Left lung (tissue), 10 donors: Measurements from ENCODE around the gene ATP10A. TPM values are rescaled to one million over a fixed set of nuclear protein-coding genes. Genes with fewer than 3 reads are reported as not detected.

ENCODE experiments used
- ATAC-seq: fragments of 200-7000 bp; cut with Tn5 transposase; one replicate; pipeline ENCODE4 v1.9.1; 2020; ENCODE audit warnings: moderate library complexity
- DNase-seq, 4 donors: peaks; one replicate each; pipeline ENCODE4 v3.0.0-alpha.2; 2013 to 2020
- H3K27ac ChIP-seq, 2 donors: fragments of 200-600 bp; sonication (generic) in 1 of 2; one replicate each; pipeline versions ENCODE4 v1.5.0 to v1.8.0; 2020 to 2021
- H3K27me3 ChIP-seq, 2 donors: fragments of 200-600 bp; sonication (generic) in 1 of 2; one replicate each; pipeline versions ENCODE4 v1.5.0 to v1.8.0; 2020 to 2021
- H3K36me3 ChIP-seq, 2 donors: fragments of 200-600 bp; sonication (generic) in 1 of 2; one replicate each; pipeline versions ENCODE4 v1.5.0 to v1.8.0; 2020 to 2021
- H3K4me1 ChIP-seq, 2 donors: fragments of 200-600 bp; one replicate each; pipeline ENCODE4 v1.8.0; 2021
- H3K4me3 ChIP-seq, 2 donors: fragments of 200-600 bp; sonication (generic) in 1 of 2; one replicate each; pipeline versions ENCODE4 v1.5.0 to v1.8.0; 2020 to 2021; ENCODE audit warnings: mild to moderate bottlenecking in 1 of 2
- H3K9me3 ChIP-seq, 2 donors: fragments of 200-600 bp; sonication (generic) in 1 of 2; one replicate each; pipeline versions ENCODE4 v1.5.0 to v1.8.0; 2020 to 2021
- CTCF ChIP-seq, 2 donors: fragments of 200-600 bp; sonication (generic) in 1 of 2; IDR thresholded peaks; one replicate each; pipeline versions ENCODE4 v1.5.0 to v1.8.0; 2021; ENCODE audit warnings: antibody characterized with exemption in 2 of 2
- intact Hi-C, 2 donors: fragments of 100-400 bp; cut with DNase I; formaldehyde crosslinking; loops; one replicate each; pipeline versions ENCODE4 v1.11.2 to v1.14.2; 2022
- polyA plus RNA-seq, 6 donors: library from polyadenylated mRNA; unstranded; fragments of 120-200 nt; gene quantifications; one replicate each; pipeline ENCODE4 v1.2.1, GENCODE V29; 2013; ENCODE audit not compliant: insufficient read length in 6 of 6
- total RNA-seq, 2 donors: library from RNA; stranded (reverse); fragmentation: NEBNext Ultra II Directional; extraction: Animal tissue kit (Norgen Biotek cat#: 25700); gene quantifications; one replicate each; pipeline ENCODE4 v1.2.1, GENCODE V29; 2021
- donor health status: DM: no; HTN: yes; CAD: no.
- donor health status: DM: no; HTN: no; CAD: no.

Gene ATP10A
- total and polyA plus RNA-seq, 8 donors, result 0.70 to 46.1 (median 0.87) TPM

GRCh38 chr15:25734680-25735355 is 128.3 kb downstream of the ATP10A start:
- Histone ChIP-seq H3K36me3 (no peaks in the 10 kb centered on the region), H3K9me3 (no peaks in the 10 kb centered on the region), H3K4me3 (no peak overlapping the region), H3K27me3 (no peaks in the 10 kb centered on the region), H3K4me1 (no peaks in the 10 kb centered on the region), H3K27ac (no peak overlapping the region)
- intact Hi-C loops, result no loop called here
- ATAC-seq, result no peak
- TF ChIP-seq CTCF (IDR thresholded peaks at IDR 0.05), result no peak
- no peak for DNase-seq

DNA sequence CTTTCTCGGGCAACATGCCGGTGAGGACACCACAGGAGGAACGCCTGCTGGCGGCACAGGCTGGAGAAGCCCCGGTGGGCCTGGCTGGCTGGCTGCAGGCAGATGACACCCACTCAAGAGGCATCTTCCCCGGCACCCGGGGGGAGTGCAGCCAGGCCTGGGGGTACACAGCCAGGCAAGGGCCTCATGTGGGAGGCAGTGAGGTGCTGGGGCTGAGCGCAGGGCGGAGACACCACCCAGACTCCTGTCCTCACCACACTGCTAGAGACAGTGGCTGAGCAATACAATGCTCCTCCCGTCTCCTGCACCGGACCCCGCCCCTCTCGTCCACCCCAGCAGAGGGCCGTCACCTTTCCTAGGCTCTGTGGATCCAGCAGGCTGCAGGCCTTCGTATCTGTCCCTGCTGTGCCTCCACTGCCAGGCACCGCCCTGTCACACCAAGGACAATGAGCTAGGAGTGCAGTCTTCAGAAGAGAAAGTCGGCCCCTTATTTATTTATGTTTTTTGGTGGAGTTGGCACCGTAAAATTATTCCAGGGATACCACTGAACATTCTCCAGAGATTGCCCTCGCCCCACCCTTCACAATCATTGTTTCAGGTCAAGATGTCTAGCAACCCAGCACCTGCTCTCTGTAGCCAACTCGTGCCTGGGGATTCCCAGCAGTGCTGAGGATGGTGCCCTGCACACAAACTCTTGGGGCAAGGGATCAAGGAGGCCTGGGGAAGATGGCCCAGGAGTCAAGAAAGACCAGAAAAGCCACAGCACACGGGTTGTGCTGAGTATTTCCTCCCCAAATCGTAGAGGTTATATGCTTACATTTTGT is 129.1 kb downstream of the ATP10A start:
- H3K4me1 ChIP-seq, result no peaks in the 10 kb centered on the region
- H3K27ac ChIP-seq, result no peak overlapping the region
- DNase-seq (no peak), ATAC-seq (no peak)
- no peaks in the 10 kb centered on the region for H3K36me3 ChIP-seq
- no peak for TF ChIP-seq CTCF (IDR thresholded peaks at IDR 0.05)
- no peak overlapping the region for H3K4me3 ChIP-seq
- no peaks in the 10 kb centered on the region for H3K27me3 ChIP-seq
- H3K9me3 ChIP-seq, result no peaks in the 10 kb centered on the region
- intact Hi-C loops, result no loop called here

GRCh38 chr15:25733036-25733855 is 129.9 kb downstream of the ATP10A start:
- intact Hi-C loops, result no loop called here
- DNase-seq (no peak), ATAC-seq (no peak)
- Histone ChIP-seq H3K4me1 (no peaks in the 10 kb centered on the region), H3K9me3 (no peaks in the 10 kb centered on the region), H3K36me3 (no peaks in the 10 kb centered on the region), H3K4me3 (no peak overlapping the region), H3K27me3 (no peaks in the 10 kb centered on the region), H3K27ac (no peak overlapping the region)
- TF ChIP-seq CTCF (IDR thresholded peaks at IDR 0.05), result no peak

- H3K4me1 ChIP-seq, result no peaks in the 10 kb centered on the region
- intact Hi-C loops, result no loop called here
- DNase-seq, result no peak
- no peak for ATAC-seq
- no peak for TF ChIP-seq CTCF (IDR thresholded peaks at IDR 0.05)
- H3K9me3 ChIP-seq, result no peaks in the 10 kb centered on the region
- H3K4me3 ChIP-seq, result no peak overlapping the region
- H3K27me3 ChIP-seq, result no peaks in the 10 kb centered on the region
- H3K36me3 ChIP-seq, result no peaks in the 10 kb centered on the region
- H3K27ac ChIP-seq, result no peak overlapping the region
Observed at GRCh38 chr15:25732191-25732590, 130.9 kb downstream of the ATP10A start.

- intact Hi-C loops, result no loop called here
Observed at GRCh38 chr15:25731411-25731810, 131.7 kb downstream of the ATP10A start.

More at GRCh38 chr15:25731411-25731810, 131.7 kb downstream of the ATP10A start:
- H3K27ac ChIP-seq, result no peak overlapping the region
- H3K27me3 ChIP-seq, result no peaks in the 10 kb centered on the region
- no peaks in the 10 kb centered on the region for H3K4me1 ChIP-seq
- no peaks in the 10 kb centered on the region for H3K36me3 ChIP-seq
- DNase-seq, result no peak
- TF ChIP-seq CTCF (IDR thresholded peaks at IDR 0.05), result no peak
- H3K9me3 ChIP-seq, result no peaks in the 10 kb centered on the region
- no peak overlapping the region for H3K4me3 ChIP-seq
- ATAC-seq, result no peak
